Measurements from ENCODE around the gene TTC22. TPM values are rescaled to one million over a fixed set of nuclear protein-coding genes. Genes with fewer than 3 reads are reported as not detected.
A peak's percentile ranks its signal among the peaks of the same experiment; 100 is the strongest.

The TTC22 gene
- polyA plus RNA-seq, 3 donors, result 5.6 to 9.2 (median 6.3) TPM

DNA sequence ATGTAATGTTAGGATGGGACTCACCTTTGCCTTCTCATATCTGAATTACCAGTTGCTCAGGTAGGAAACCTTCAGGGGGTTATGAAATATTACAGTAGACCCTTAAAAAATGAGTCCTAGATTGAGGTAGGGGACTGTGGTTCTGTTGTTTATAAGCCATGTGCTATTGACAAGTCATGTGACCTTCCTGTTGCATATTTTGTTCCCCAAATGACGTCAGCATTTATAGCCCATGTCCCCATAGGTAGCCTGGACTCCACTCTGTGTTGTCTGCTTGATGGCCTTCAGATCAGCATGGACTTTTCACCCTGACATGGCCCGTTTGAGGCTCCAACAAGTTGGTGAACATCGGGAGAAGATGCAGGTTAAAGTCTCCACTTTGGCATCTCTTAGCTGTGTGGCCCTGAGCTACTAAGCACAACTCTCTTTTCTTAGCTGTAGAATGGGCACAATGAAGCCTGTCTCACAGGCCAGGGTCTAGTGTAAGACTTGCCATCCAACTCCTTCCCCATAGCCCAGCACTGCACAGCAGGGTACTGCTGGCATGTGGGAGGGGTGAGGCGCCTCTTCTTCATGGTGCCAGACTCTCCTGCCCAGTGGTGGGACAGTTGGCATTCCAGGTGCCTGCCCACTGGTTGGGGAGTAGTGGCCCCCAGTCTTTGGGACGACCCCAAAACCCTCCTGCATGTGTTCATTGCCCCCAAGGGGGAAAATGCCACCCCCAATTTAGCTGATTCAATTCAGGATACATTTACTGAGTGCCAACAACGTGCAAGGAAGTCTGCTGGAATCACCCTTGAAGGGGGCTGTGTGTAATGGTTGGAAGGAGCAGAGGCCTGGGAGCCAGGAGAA is 36.1 kb upstream of the TTC22 start:
- no peak for DNase-seq (ENCODE audit: extremely low read depth in 1 of 11, low read depth in 9 of 11, low spot score in 4 of 11)

- DNase-seq (ENCODE audit: extremely low read depth in 1 of 11, low read depth in 9 of 11, low spot score in 4 of 11), result no peak
Measured at GRCh38 chr1:54836594-54836993, 35.5 kb upstream of the TTC22 start.

GRCh38 chr1:54835970-54836369 is 34.8 kb upstream of the TTC22 start:
- no peak for DNase-seq (ENCODE audit: extremely low read depth in 1 of 11, low read depth in 9 of 11, low spot score in 4 of 11)

DNA sequence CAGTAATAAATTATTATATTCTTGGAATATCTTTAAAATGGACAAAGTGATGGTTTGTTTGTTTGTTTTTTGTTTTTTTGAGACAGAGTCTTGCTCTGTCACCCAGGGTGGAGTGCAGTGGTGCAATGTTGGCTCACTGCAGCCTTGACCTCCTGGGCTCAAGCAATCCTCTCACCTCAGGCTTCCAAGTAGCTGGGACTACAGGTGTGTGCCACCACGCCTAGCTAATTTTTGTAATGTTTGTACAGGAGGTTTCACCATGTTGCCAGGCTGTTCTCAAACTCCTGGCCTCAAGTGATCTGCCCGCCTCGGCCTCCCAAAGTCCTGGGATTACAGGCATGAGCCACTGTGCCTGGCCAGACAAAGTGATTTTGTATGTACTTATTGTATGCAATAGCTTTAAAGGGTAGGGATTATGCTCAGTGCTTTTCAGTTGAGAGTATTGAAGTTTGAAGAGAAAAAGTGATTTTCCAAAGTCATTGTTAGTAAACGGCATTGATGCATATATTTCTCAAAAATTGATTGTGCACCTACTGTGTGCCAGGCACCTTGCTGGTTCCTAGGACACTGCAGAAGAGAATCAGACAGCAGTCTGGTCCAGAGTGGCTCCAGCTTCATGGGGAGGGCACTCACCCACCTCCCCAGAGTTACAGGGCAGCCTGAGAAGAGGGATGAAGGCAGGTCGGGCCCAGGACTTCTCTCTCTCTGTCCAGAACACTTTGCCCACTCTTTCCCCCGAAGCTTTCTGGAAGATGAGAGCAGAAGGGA is 34.2 kb upstream of the TTC22 start:
- no peak for DNase-seq (ENCODE audit: extremely low read depth in 1 of 11, low read depth in 9 of 11, low spot score in 4 of 11)

GRCh38 chr1:54834007-54834541 is 33.0 kb upstream of the TTC22 start:
- no peak for DNase-seq (ENCODE audit: extremely low read depth in 1 of 11, low read depth in 9 of 11, low spot score in 4 of 11)

- peak in 1 of 11 donors; percentile 13 for DNase-seq (ENCODE audit: extremely low read depth in 1 of 11, low read depth in 9 of 11, low spot score in 4 of 11)
Measured at GRCh38 chr1:54833121-54833520, 32.0 kb upstream of the TTC22 start.

- DNase-seq (ENCODE audit: extremely low read depth in 1 of 11, low read depth in 9 of 11, low spot score in 4 of 11), result no peak
Measured at GRCh38 chr1:54826226-54826816, 25.2 kb upstream of the TTC22 start.

GRCh38 chr1:54825696-54826095 is 24.6 kb upstream of the TTC22 start:
- DNase-seq (ENCODE audit: extremely low read depth in 1 of 11, low read depth in 9 of 11, low spot score in 4 of 11), result no peak

- no peak for DNase-seq (ENCODE audit: extremely low read depth in 1 of 11, low read depth in 9 of 11, low spot score in 4 of 11)
Measured at GRCh38 chr1:54823670-54824069, 22.5 kb upstream of the TTC22 start.

- no peak for DNase-seq (ENCODE audit: extremely low read depth in 1 of 11, low read depth in 9 of 11, low spot score in 4 of 11)
Measured at GRCh38 chr1:54819733-54820132, 18.6 kb upstream of the TTC22 start.

DNA sequence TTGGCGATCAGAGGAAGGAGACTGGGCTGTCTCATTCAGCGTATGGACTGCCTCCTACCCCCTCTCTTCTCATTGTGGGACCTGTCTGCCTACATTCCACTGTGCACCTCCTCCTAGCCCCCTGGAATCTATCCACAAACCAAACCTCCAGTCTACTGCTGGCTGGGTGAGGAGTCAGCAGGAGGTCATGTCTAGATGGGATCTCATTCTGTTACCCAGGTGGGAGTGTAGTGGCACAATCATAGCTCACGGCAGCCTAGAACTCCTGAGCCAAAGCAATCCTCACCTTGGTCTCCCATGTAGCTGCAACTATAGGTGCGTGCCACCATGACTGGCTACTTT is 18.0 kb upstream of the TTC22 start:
- DNase-seq (ENCODE audit: extremely low read depth in 1 of 11, low read depth in 9 of 11, low spot score in 4 of 11), result no peak

DNA sequence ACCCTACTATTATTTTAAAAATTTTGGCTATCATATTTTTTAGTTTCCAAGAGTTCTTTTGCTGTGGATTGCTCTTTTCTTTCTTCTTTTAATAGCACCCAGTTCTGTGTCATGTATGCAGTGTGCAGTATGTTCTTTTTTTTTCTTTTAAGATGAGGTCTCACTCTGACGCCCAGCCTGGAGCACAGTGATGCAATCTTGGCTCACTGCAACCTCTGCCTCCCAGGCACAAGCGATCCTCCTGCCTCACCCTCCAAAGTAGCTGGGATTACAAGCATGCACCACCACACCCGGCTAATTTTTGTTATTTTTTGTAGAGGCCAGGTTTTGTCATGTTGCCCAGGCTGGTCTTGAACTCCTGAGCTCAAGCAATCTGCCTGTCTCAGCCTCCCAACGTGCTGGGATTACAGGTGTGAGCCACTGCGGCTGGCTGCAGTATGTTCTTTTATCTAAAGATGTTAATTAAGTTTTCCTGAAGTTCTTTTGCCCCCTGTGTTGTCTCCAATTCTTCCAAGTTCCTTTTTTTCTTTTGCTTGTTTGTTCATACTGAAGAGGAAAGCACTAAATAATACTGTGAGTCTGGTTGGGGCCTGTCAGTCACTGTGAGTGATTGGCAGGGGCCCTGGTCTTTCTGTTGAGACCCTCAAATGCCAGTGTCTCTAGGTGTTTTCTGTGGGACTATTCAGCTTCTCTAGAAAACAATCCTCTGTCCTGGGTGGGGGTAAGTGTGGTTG is 17.5 kb upstream of the TTC22 start:
- no peak for DNase-seq (ENCODE audit: extremely low read depth in 1 of 11, low read depth in 9 of 11, low spot score in 4 of 11)

DNA sequence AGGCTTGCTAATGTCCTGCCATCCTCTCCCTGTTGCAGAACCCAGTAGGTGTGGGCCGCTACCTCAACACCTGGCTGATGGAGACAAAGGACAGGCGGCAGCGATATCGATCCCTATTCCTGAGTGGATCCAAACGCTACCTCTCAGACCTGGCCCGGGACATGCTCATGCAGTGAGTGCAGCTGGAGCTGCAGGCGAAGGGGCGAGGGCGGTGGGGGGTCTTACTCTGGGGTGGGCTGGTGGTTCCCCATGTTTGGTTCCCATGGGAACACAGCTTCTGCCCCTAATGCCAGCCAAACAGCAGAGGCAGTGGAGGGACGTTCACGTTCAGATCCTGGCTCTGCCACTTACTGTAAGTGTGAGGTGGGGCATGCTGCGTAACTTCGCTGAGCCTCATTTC is 15.8 kb upstream of the TTC22 start:
- DNase-seq (ENCODE audit: extremely low read depth in 1 of 11, low read depth in 9 of 11, low spot score in 4 of 11), result no peak

GRCh38 chr1:54816130-54816529 is 15.0 kb upstream of the TTC22 start:
- no peak for DNase-seq (ENCODE audit: extremely low read depth in 1 of 11, low read depth in 9 of 11, low spot score in 4 of 11)

DNA sequence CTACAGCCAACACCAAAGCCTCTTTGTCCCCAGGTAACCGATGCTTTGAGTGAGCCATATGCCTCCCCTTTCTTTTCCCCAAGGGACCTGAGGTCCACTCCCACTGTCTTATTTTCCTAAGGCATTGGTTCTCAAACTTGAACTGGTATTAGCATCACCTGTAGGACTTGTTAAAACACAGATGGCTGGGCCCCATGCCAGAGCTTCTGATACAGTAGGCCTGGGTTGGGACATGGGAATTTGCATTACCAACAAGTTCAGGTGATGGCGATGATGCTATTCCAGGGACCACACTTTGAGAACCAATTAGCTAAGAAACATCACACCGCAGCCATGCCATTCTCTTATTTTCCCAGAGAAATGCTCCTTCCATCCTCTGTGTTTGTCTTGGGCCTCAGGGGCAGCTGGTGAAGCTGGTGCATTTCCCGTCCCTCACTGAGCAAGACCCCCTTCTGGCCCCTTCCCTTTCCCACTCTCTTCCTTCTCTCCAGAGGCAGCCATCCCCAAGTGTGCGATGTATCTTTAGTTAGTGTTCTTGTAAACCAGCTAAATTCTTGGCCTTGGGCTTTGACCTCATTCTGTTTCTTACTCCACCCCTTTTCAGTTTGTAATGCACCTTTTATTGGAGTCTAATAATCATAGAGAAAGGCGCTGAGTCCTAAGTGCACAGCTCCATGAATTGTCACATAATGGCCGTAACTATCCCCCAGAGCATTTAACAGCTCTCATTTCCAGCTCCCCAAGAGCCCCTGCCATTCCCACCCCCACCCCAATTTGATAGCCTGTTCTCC is 14.2 kb upstream of the TTC22 start:
- DNase-seq (ENCODE audit: extremely low read depth in 1 of 11, low read depth in 9 of 11, low spot score in 4 of 11), result no peak

DNA sequence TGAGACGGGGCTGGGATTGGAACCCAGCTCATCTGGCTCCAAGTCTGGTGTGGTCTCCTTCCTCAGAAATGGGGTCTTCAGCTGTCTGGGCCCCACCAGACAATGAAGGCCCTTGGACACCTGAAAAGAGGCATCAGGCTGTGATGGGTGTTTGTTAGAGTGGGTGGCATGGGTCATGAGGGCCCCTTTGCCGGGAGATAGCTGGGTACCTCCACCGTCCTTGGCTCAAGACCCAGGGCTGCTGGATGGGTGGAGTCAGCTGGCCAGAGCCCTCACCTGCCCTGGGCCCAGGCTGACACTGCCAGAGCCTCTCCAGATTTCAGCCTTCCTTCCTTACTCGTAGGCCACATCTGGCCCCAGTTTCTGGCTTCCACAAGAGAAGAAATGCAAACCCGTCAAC is 13.4 kb upstream of the TTC22 start:
- DNase-seq (ENCODE audit: extremely low read depth in 1 of 11, low read depth in 9 of 11, low spot score in 4 of 11), result no peak

GRCh38 chr1:54814126-54814498 is 13.0 kb upstream of the TTC22 start:
- DNase-seq (ENCODE audit: extremely low read depth in 1 of 11, low read depth in 9 of 11, low spot score in 4 of 11), result no peak

DNA sequence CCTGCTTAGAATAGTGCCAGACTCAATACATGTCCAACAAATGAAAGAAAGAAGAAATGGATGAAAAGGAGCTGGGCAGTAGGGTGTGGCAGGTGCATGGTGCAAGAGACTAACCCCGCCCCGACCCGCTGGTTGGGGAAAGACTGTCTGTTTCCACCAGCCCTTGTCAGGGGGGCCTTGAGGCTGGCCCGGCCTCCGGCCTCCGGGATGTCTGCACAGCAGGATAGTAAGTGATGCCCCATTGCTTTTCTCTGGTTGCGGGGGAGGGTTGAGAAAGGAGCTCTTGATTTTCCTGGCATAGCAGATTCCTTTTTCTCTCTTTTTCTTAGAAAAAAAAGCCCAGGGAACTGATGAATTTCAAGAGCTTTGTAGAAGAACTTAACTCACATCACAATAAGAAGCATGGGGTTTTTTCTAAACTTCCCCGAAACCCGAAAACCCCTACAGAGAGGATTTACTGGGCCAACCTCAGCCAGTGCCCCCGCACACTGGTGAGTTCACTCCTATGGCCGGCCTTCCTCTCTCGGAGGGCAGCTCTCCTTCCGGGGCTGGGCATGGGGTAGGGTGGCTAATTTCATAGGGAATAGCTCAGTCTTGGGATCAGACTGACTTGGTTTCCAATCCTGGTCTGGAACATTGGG is 12.5 kb upstream of the TTC22 start:
- DNase-seq (ENCODE audit: extremely low read depth in 1 of 11, low read depth in 9 of 11, low spot score in 4 of 11), result no peak
